ENCODE data around the gene GMDS. TPM values are rescaled to one million over a fixed set of nuclear protein-coding genes. Genes with fewer than 3 reads are reported as not detected.

Gene GMDS
- total RNA-seq, 6 experiments from 2014 or later, result 13.2 to 18.0 (median 14.7) TPM

DNA sequence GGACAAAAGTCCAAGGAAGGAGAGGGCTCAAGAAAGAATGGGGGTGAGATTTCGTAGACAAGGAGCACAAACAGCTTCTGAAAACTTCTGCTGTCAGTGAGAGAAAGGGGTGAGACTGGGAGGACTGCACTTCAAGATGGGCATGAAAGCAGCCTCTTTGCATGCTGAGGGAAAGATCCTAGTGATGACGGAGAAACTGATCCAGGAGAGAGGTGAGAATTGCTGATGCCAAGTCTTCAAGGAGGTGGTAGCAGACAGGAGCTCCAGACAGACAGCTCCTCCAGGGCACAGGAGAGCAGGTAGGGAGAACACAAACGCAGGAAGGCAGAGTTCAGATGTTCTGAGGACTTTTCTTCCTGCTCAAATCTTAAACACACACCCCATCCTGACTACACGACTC lies 303.9 kb downstream of the GMDS start:
- no peaks in the 10 kb centered on the region for H3K27me3 Mint-ChIP-seq (ENCODE audit: insufficient read depth)
- H3K9me3 Mint-ChIP-seq, result no peaks in the 10 kb centered on the region
- TF ChIP-seq, protein P1, sequence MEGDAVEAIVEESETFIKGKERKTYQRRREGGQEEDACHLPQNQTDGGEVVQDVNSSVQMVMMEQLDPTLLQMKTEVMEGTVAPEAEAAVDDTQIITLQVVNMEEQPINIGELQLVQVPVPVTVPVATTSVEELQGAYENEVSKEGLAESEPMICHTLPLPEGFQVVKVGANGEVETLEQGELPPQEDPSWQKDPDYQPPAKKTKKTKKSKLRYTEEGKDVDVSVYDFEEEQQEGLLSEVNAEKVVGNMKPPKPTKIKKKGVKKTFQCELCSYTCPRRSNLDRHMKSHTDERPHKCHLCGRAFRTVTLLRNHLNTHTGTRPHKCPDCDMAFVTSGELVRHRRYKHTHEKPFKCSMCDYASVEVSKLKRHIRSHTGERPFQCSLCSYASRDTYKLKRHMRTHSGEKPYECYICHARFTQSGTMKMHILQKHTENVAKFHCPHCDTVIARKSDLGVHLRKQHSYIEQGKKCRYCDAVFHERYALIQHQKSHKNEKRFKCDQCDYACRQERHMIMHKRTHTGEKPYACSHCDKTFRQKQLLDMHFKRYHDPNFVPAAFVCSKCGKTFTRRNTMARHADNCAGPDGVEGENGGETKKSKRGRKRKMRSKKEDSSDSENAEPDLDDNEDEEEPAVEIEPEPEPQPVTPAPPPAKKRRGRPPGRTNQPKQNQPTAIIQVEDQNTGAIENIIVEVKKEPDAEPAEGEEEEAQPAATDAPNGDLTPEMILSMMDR (IDR thresholded peaks at IDR 0.05), result no peak
- no peak overlapping the region for H3K27ac Mint-ChIP-seq
- H3K4me1 Mint-ChIP-seq (ENCODE audit: low read depth), result peaks cover 5% of the 10 kb centered on the region; the same call in 1 of the 2 replicates
- H3K36me3 Mint-ChIP-seq (ENCODE audit: low read depth), result no peaks in the 10 kb centered on the region
- H3K4me3 Mint-ChIP-seq, result no peak overlapping the region
- no peak for DNase-seq

DNA sequence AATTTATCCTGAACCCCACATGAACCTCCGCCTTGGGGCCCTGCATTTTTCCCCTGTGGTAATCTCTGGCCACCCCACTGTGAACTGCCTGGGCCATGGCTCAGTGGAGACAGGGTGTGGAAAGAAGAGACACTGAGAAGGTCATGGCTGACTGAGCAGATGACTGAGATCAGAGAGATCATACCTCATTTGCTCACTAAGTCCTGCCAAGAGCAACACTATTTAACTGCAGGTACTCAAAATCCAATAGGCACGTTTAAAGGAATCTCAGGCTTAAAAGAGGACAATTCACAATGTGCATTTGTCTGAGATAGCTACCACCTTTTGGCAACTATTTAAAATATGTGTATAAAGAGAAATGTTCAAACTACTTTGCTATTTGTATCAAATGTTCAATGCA lies 305.0 kb downstream of the GMDS start:
- H3K4me3 Mint-ChIP-seq, result no peak overlapping the region
- no peak overlapping the region for H3K27ac Mint-ChIP-seq
- no peaks in the 10 kb centered on the region for H3K36me3 Mint-ChIP-seq (ENCODE audit: low read depth)
- peaks cover 5% of the 10 kb centered on the region; the same call in 1 of the 2 replicates for H3K4me1 Mint-ChIP-seq (ENCODE audit: low read depth)
- H3K27me3 Mint-ChIP-seq (ENCODE audit: insufficient read depth), result no peaks in the 10 kb centered on the region
- TF ChIP-seq, protein P1 (IDR thresholded peaks at IDR 0.05), result no peak
- H3K9me3 Mint-ChIP-seq, result no peaks in the 10 kb centered on the region
- DNase-seq, result no peak

DNA sequence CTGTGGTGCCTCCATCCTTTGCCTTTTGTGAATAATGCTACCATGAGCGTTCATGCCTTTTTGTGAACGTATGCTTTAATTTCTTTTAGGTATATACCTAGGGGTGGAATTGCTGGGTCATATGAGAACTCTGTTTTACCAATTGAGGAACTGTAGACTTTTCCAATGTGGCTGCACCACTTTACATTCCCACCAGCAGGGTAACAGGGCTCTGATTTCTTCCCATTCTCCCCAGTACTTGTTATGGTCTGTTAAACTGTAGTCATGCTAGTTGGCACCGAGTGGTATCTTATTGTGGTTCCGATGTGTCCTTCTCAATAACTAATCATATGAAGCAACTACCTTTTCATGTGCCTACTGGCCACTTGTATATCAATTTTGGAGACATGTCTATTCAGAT lies 312.1 kb downstream of the GMDS start:
- Mint-ChIP-seq H3K27ac (no peak overlapping the region), H3K9me3 (no peaks in the 10 kb centered on the region; the same call in 1 of the 2 replicates), H3K27me3 (ENCODE audit: insufficient read depth) (no peaks in the 10 kb centered on the region), H3K4me3 (no peak overlapping the region), H3K36me3 (ENCODE audit: low read depth) (peaks cover 16% of the 10 kb centered on the region), H3K4me1 (ENCODE audit: low read depth) (peaks cover 21% of the 10 kb centered on the region)
- no peak for DNase-seq
- TF ChIP-seq, protein P1 (IDR thresholded peaks at IDR 0.05), result no peak; the same call in 1 of the 2 replicates

DNA sequence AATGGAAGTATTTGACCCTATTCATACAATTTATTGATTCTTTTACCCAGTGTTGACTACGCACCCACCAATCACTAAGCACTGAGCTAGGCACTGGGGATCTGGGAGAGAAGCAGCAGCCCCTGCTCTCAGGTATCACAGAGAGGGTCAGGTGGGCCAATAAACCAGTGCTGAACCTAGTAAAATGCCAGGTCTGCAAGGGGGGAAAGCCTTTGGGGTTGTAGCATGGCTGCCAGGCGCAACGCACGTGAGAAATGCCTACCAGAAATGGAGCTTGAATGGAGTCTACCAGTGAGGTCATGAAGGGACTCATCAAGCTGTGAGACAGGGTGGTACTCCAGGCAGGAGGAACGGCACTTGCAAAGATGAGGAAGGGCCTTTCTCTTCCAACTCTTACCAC lies 313.6 kb downstream of the GMDS start:
- Mint-ChIP-seq H3K36me3 (ENCODE audit: low read depth) (peaks cover 17% of the 10 kb centered on the region), H3K27me3 (ENCODE audit: insufficient read depth) (no peaks in the 10 kb centered on the region), H3K4me1 (ENCODE audit: low read depth) (peaks cover 21% of the 10 kb centered on the region), H3K27ac (no peak overlapping the region), H3K4me3 (no peak overlapping the region), H3K9me3 (peaks cover 1% of the 10 kb centered on the region; the same call in 1 of the 2 replicates)
- no peak for DNase-seq
- TF ChIP-seq, protein P1 (IDR thresholded peaks at IDR 0.05), result no peak

DNA sequence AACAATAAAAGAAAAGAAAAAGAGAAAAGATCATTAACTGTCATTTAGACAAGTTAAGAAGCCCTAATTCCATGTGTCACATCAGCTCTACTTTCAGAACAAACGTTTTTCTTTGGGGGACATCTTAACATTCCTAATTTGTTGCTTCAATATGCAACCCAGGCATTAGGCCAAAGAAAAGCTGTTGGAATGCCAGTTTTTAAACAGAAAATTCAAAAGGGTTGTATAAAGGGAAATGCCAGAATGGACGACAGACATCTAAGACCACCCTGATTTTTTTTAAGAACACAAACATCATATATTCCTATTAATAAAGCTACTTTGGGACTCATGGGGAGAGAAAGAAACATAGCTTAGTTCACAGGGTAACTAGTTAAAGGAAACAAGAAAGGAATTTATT lies 315.0 kb downstream of the GMDS start:
- H3K9me3 Mint-ChIP-seq, result peaks cover 4% of the 10 kb centered on the region; the same call in 1 of the 2 replicates
- H3K36me3 Mint-ChIP-seq (ENCODE audit: low read depth), result peaks cover 20% of the 10 kb centered on the region
- H3K4me1 Mint-ChIP-seq (ENCODE audit: low read depth), result peaks cover 21% of the 10 kb centered on the region
- no peak overlapping the region; the same call in 1 of the 2 replicates for H3K4me3 Mint-ChIP-seq
- TF ChIP-seq, protein P1 (IDR thresholded peaks at IDR 0.05), result no peak
- no peaks in the 10 kb centered on the region for H3K27me3 Mint-ChIP-seq (ENCODE audit: insufficient read depth)
- DNase-seq, result no peak
- H3K27ac Mint-ChIP-seq, result peak overlapping the region; percentile 5; the same call in 1 of the 2 replicates
